ENCODE data around the gene OVCA2.

OVCA2 gene

DNA sequence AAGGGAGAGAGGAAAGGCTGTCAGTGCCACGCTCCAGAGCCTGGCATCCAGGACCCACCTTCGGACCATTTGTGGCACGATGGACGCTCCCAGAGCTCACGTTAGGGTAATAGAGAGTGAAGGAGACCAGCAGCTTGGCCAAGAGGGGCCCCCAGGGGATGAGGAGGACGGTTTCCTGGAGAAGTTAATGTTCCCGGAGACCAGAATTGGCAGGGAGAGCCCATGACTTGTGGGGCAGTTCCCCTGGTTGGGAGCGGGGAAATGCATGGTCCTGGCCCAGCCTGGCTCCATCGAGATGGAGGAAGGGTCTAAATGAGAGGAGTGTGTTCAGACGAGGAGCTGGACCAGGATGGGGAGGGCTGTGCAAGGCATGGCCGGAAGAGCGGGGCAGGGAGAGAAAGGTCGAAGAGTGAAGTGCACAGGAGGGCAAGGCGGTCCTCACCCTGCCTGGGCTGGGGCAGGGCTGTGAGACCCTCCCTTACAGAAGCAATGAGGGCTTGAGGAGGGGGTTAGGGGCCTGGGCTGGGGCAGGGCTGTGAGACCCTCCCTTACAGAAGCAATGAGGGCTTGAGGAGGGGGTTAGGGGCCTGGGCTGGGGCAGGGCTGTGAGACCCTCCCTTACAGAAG, 10.2 kb downstream of the OVCA2 start:
- no peak overlapping the region for H3K27ac Mint-ChIP-seq
- H3K36me3 Mint-ChIP-seq (ENCODE audit: low read depth) = no peaks in the 10 kb centered on the region
- H3K27me3 Mint-ChIP-seq (ENCODE audit: low read depth) = peaks cover 50% of the 10 kb centered on the region
- peak overlapping the region; percentile 69 to 75 (median 70) for H3K4me3 Mint-ChIP-seq
- H3K4me1 Mint-ChIP-seq = peaks cover 17% of the 10 kb centered on the region
- no peaks in the 10 kb centered on the region for H3K9me3 Mint-ChIP-seq
- TF ChIP-seq, protein P1, sequence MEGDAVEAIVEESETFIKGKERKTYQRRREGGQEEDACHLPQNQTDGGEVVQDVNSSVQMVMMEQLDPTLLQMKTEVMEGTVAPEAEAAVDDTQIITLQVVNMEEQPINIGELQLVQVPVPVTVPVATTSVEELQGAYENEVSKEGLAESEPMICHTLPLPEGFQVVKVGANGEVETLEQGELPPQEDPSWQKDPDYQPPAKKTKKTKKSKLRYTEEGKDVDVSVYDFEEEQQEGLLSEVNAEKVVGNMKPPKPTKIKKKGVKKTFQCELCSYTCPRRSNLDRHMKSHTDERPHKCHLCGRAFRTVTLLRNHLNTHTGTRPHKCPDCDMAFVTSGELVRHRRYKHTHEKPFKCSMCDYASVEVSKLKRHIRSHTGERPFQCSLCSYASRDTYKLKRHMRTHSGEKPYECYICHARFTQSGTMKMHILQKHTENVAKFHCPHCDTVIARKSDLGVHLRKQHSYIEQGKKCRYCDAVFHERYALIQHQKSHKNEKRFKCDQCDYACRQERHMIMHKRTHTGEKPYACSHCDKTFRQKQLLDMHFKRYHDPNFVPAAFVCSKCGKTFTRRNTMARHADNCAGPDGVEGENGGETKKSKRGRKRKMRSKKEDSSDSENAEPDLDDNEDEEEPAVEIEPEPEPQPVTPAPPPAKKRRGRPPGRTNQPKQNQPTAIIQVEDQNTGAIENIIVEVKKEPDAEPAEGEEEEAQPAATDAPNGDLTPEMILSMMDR (IDR thresholded peaks at IDR 0.05; ENCODE audit: unreplicated experiment in 3 of 3) = no peak

DNA sequence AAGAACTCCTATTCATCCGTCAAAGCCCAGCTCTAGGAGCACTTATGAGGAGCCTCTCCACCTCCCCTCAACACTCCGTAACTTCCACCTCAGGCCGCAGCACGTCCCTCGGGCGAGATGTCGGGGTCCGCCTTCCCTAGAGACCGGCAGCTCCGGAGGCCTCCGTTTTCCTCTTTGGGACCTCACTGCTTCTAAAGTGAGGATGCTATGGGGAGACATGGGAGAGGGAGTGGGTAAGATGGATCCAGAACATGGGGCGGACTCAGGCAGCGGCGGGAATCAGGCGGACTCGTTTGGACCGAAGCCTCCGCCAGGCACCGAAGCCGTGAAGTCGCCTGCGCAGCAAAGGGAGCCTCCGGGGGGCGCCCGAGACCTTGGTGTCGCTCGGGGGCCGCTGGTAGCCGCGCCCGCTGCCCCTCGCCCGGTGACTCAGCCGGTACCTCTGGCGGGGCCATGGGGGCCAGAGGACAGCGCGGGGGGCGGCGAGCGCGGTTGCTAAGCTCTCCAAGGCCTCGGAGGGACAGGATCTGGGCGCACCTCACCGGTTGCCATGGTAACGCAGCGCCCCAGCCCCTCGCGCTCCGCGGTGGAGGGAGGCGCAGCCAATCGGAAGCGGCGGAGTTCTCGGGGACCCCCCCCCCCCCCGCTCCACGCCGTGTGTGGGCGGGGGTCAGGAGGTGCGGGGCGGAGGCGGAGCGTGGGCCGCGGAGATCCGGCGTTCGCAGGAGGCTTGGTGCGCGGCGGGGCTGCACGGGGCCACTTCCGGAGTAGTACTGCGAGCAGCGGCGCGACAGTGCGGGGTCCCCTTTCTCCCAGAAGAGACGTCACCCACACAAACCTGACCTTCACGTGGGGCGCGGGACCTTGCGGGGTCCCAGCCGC, 11.8 kb downstream of the OVCA2 start:
- Mint-ChIP-seq H3K27me3 (ENCODE audit: low read depth) (peaks cover 50% of the 10 kb centered on the region), H3K4me3 (peak overlapping the region; percentile 81 to 91 (median 90)), H3K4me1 (peaks cover 17% of the 10 kb centered on the region)

DNA sequence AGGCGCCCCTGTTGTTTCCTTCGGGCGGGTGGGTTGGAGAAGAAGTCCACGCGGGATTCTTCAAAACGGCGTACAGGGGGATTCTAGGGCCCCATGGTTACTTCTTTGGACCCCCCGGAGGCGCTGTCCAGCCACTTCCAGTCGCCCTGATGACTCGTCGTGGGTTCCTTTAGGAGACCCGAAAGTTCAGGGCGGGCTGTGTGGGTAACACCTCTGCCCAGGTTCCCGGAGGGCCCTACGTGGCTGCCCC, 12.4 kb downstream of the OVCA2 start:
- Mint-ChIP-seq H3K27ac (peak overlapping the region; percentile 85 to 96 (median 88)), H3K9me3 (no peaks in the 10 kb centered on the region), H3K4me3 (peak overlapping the region; percentile 81 to 91 (median 90)), H3K4me1 (peaks cover 15% of the 10 kb centered on the region), H3K36me3 (ENCODE audit: low read depth) (no peaks in the 10 kb centered on the region), H3K27me3 (ENCODE audit: low read depth) (peaks cover 45% of the 10 kb centered on the region)
- TF ChIP-seq, protein P1 (IDR thresholded peaks at IDR 0.05; ENCODE audit: unreplicated experiment in 3 of 3) = no peak

More for the DNA sequence above, 11.8 kb downstream of the OVCA2 start:
- no peaks in the 10 kb centered on the region for H3K9me3 Mint-ChIP-seq
- H3K36me3 Mint-ChIP-seq (ENCODE audit: low read depth) = no peaks in the 10 kb centered on the region
- peak overlapping the region; percentile 85 to 96 (median 88) for H3K27ac Mint-ChIP-seq
- TF ChIP-seq, protein P1 (IDR thresholded peaks at IDR 0.05; ENCODE audit: unreplicated experiment in 3 of 3) = peak; percentile 54 to 56 (median 55)

DNA sequence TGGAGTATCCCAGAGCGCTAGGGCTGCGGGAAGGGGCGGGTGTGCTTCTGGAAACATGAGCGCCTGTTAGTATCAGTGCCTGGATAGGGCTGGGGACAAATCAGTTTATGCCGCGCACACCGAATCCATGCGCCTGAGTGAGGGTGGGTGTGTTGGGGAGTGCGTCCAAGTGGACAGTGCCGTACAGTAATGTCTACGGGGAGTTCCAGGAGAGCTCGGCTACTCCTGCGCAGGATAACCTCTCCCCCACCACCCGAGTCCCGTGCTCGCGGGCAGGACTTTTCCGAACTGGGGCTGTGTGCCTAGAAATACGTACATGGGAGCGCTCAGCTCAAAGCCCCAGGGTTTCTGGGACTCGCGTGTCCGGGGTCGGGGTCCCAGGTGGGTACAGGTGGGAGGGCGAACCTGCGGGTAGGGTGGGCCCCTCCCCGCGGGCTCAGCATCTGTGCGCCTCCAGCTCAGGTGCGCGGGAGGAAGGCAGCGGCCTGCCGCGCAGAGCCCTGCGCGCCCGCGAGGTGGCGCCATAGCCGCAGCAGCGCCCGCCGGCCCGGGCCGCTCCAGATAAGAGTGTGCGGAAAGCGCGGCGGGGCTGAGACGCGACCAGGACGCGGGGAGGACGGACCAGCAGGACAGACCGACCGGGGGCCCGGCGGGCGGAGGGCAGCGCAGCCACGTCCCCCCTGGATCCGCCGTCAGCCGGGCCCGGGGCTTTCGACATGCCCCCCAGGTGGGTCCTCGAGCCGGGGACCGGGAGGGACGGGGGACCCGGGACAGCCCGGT, 12.9 kb downstream of the OVCA2 start, which contains the start of gene HIC1:
Gene HIC1 (plus strand): TSS at position 592 of the 780 bp plus-strand sequence. CDS start 1,588 bp downstream, outside the sequence.
- TF ChIP-seq, protein P1 (IDR thresholded peaks at IDR 0.05; ENCODE audit: unreplicated experiment in 3 of 3) = peak; percentile 90 to 98 (median 98)
- peak within 1 kb of the TSS; percentile 85 to 96 (median 92) for H3K27ac Mint-ChIP-seq
- H3K4me3 Mint-ChIP-seq = peak within 1 kb of the TSS; percentile 81 to 91 (median 90)
- H3K4me1 Mint-ChIP-seq = peaks cover 17% of the 10 kb centered on the region
- peaks cover 5% of the 10 kb centered on the region for H3K36me3 Mint-ChIP-seq (ENCODE audit: low read depth)
- no peaks in the 10 kb centered on the region for H3K9me3 Mint-ChIP-seq
- H3K27me3 Mint-ChIP-seq (ENCODE audit: low read depth) = peaks cover 49% of the 10 kb centered on the region

DNA sequence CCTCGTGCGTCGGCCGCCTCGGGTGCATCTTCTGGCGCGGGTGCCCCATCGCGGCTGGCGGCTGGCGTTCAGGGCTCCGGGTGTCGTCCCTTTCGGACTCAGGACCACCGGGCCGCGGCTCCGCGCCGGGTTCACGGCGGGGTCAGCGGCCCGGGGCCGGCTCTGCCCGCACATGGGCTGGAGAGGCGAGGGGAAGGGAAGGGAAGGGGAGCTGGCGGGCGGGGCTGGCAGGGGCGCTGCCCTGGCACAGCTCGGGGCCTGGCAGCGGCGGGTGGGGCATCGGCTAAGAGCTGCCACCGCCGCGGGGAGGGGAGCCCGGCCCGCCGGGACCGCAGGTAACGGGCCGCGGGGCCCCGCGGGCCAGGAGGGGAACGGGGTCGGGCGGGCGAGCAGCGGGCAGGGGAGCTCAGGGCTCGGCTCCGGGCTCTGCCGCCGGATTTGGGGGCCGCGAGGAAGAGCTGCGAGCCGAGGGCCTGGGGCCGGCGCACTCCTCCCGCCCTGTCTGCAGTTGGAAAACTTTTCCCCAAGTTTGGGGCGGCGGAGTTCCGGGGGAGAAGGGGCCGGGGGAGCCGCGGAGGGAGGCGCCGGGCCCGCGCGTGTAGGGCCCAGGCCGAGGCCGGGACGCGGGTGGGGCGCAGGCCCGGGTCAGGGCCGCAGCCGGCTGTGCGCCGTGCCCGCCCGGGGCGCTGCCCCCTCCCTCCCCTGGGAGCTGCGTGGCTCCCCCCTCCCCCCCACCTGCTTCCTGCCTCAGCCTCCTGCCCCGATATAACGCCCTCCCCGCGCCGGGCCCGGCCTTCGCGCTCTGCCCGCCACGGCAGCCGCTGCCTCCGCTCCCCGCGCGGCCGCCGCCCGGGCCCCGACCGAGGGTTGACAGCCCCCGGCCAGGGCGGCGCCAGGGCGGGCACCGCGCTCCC, 13.7 kb downstream of the OVCA2 start:
- Mint-ChIP-seq H3K4me1 (peaks cover 25% of the 10 kb centered on the region), H3K27ac (peak overlapping the region in 2 of 3 experiments; percentile 76 to 92), H3K36me3 (ENCODE audit: low read depth) (peaks cover 13% of the 10 kb centered on the region), H3K4me3 (peak overlapping the region; percentile 78 to 85 (median 83)), H3K9me3 (no peaks in the 10 kb centered on the region), H3K27me3 (ENCODE audit: low read depth) (peaks cover 57% of the 10 kb centered on the region)
- TF ChIP-seq, protein P1 (IDR thresholded peaks at IDR 0.05; ENCODE audit: unreplicated experiment in 3 of 3) = no peak
